ENCODE measurements around the gene DNAJC10.
"Not testable (repeated sequence)": the region's sequence is repeated elsewhere in the genome, so short reads cannot be mapped to it uniquely, and the experiment has no call there.

The DNAJC10 gene

GRCh38 chr2:182740701-182741100 is 24.6 kb downstream of the DNAJC10 start:
- TF ChIP-seq GATA1 (IDR thresholded peaks at IDR 0.05; ENCODE audit: low read depth, low read length) (no peak), POLR2A (IDR thresholded peaks at IDR 0.05; ENCODE audit: low read length) (no peak)
- no peak for DNase-seq

- DNase-seq = no peak
Measured at GRCh38 chr2:182741620-182742019, 25.6 kb downstream of the DNAJC10 start.

GRCh38 chr2:182744490-182744889 is 28.4 kb downstream of the DNAJC10 start:
- no peak for TF ChIP-seq POLR2A (IDR thresholded peaks at IDR 0.05; ENCODE audit: low read length)
- no peak for TF ChIP-seq GATA1 (IDR thresholded peaks at IDR 0.05; ENCODE audit: low read depth, low read length)
- DNase-seq = no peak

More at GRCh38 chr2:182741620-182742019, 25.6 kb downstream of the DNAJC10 start:
- TF ChIP-seq GATA1 (IDR thresholded peaks at IDR 0.05; ENCODE audit: low read depth, low read length) (no peak), POLR2A (IDR thresholded peaks at IDR 0.05; ENCODE audit: low read length) (no peak)

GRCh38 chr2:182745061-182745460 is 29.0 kb downstream of the DNAJC10 start:
- no peak for DNase-seq
- TF ChIP-seq GATA1 (IDR thresholded peaks at IDR 0.05; ENCODE audit: low read depth, low read length) (no peak), POLR2A (IDR thresholded peaks at IDR 0.05; ENCODE audit: low read length) (no peak)

GRCh38 chr2:182745894-182746293 is 29.8 kb downstream of the DNAJC10 start:
- DNase-seq = not testable (repeated sequence)

GRCh38 chr2:182754231-182754630 is 38.2 kb downstream of the DNAJC10 start:
- no peak for DNase-seq
- TF ChIP-seq GATA1 (IDR thresholded peaks at IDR 0.05; ENCODE audit: low read depth, low read length) = no peak
- no peak for TF ChIP-seq POLR2A (IDR thresholded peaks at IDR 0.05; ENCODE audit: low read length)

- DNase-seq = no peak
- no peak for TF ChIP-seq GATA1 (IDR thresholded peaks at IDR 0.05; ENCODE audit: low read depth, low read length)
- TF ChIP-seq POLR2A (IDR thresholded peaks at IDR 0.05; ENCODE audit: low read length) = no peak
Measured at GRCh38 chr2:182758379-182758778, 42.3 kb downstream of the DNAJC10 start.

GRCh38 chr2:182761903-182762302 is 45.8 kb downstream of the DNAJC10 start:
- TF ChIP-seq POLR2A (IDR thresholded peaks at IDR 0.05; ENCODE audit: low read length) (no peak), GATA1 (IDR thresholded peaks at IDR 0.05; ENCODE audit: low read depth, low read length) (no peak)
- DNase-seq = no peak

GRCh38 chr2:182763311-182763912 is 47.4 kb downstream of the DNAJC10 start:
- DNase-seq = peak; percentile 35 to 58
- TF ChIP-seq POLR2A (IDR thresholded peaks at IDR 0.05; ENCODE audit: low read length) = no peak
- TF ChIP-seq GATA1 (IDR thresholded peaks at IDR 0.05; ENCODE audit: low read depth, low read length) = no peak

GRCh38 chr2:182766626-182767025 is 50.6 kb downstream of the DNAJC10 start:
- no peak for DNase-seq
- no peak for TF ChIP-seq GATA1 (IDR thresholded peaks at IDR 0.05; ENCODE audit: low read depth, low read length)
- no peak for TF ChIP-seq POLR2A (IDR thresholded peaks at IDR 0.05; ENCODE audit: low read length)

- peak; percentile 13 to 21 for DNase-seq
- TF ChIP-seq POLR2A (IDR thresholded peaks at IDR 0.05; ENCODE audit: low read length) (no peak), GATA1 (IDR thresholded peaks at IDR 0.05; ENCODE audit: low read depth, low read length) (no peak)
Measured at GRCh38 chr2:182767578-182767977, 51.5 kb downstream of the DNAJC10 start.

- DNase-seq = not testable (repeated sequence)
Measured at GRCh38 chr2:182768950-182769349, 52.9 kb downstream of the DNAJC10 start.

GRCh38 chr2:182779323-182779722 is 63.3 kb downstream of the DNAJC10 start:
- TF ChIP-seq GATA1 (IDR thresholded peaks at IDR 0.05; ENCODE audit: low read depth, low read length) = no peak
- no peak for TF ChIP-seq POLR2A (IDR thresholded peaks at IDR 0.05; ENCODE audit: low read length)
- DNase-seq = no peak

- not testable (repeated sequence) for DNase-seq
Measured at GRCh38 chr2:182781099-182781498, 65.0 kb downstream of the DNAJC10 start.

- not testable (repeated sequence) for DNase-seq
Measured at GRCh38 chr2:182782686-182783085, 66.6 kb downstream of the DNAJC10 start.

- DNase-seq = no peak
- TF ChIP-seq GATA1 (IDR thresholded peaks at IDR 0.05; ENCODE audit: low read depth, low read length) (no peak), POLR2A (IDR thresholded peaks at IDR 0.05; ENCODE audit: low read length) (no peak)
Measured at GRCh38 chr2:182784058-182784706, 68.1 kb downstream of the DNAJC10 start.

Data from erythroblast (primary cell).